Upper lobe of right lung (tissue), 1 donor: Measurements from ENCODE around the gene SLC9A7. TPM values are rescaled to one million over a fixed set of nuclear protein-coding genes. Genes with fewer than 3 reads are reported as not detected.

ENCODE experiments used
- ATAC-seq: fragments of 200-7000 bp; cut with Tn5 transposase; one replicate; pipeline ENCODE4 v1.9.1; 2020; ENCODE audit warnings: mild to moderate bottlenecking, moderate library complexity
- DNase-seq: peaks from one replicate; pipeline ENCODE4 v3.0.0-alpha.2; 2020
- H3K27ac ChIP-seq: fragments of 200-600 bp; one replicate; pipeline ENCODE4 v1.8.0; 2022
- H3K27me3 ChIP-seq: fragments of 200-600 bp; one replicate; pipeline ENCODE4 v1.8.0; 2022; ENCODE audit warnings: mild to moderate bottlenecking
- H3K36me3 ChIP-seq: fragments of 200-600 bp; one replicate; pipeline ENCODE4 v1.8.0; 2022
- H3K4me1 ChIP-seq: fragments of 200-600 bp; one replicate; pipeline ENCODE4 v1.8.0; 2022
- H3K4me3 ChIP-seq: fragments of 200-600 bp; one replicate; pipeline ENCODE4 v1.8.0; 2022; ENCODE audit warnings: mild to moderate bottlenecking
- H3K9me3 ChIP-seq: fragments of 200-600 bp; one replicate; pipeline ENCODE4 v1.8.0; 2022
- intact Hi-C: fragments of 100-400 bp; cut with DNase I; formaldehyde crosslinking; loops from one replicate; pipeline ENCODE4 v1.11.0; 2022
- total RNA-seq: library from RNA; stranded (reverse); fragmentation: NEBNext Ultra II Directional; extraction: Animal tissue kit (Norgen Biotek cat#: 25700); gene quantifications from one replicate; pipeline ENCODE4 v1.2.1, GENCODE V29; 2021
- TF ChIP-seq, protein P1 (sequence below): fragments of 200-600 bp; IDR thresholded peaks from one replicate; pipeline ENCODE4 v1.8.0; 2022; ENCODE audit warnings: antibody characterized with exemption
- donor health status: DM: no; HTN: yes; CAD: no; lungs with severe emphysema.

SLC9A7 gene
- total RNA-seq, 1 donor from 2014 or later = 8.8 TPM

DNA sequence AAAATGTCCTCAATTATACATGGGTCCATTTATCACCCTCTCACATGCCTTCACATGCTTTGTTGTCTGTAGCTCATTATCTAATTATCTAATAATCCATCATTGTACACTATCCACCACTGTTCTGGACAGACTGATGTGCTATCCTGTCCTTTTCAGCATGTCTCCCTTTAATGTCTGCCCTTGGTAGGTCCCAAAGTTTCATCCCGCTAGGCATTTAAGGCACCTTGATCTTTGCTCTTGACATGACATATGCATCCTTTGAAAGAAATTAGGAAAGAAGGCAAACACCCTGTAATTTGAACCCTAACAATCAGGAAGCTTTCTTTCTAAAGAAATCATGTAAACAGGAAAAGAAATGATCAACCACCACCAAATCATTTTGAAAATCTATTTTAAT, 179.7 kb downstream of the SLC9A7 start:
- DNase-seq (no peak), ATAC-seq (no peak)
- intact Hi-C loops = loop anchor here (10.0 kb wide), 1 partner anchor 66 kb away; no protein-coding TSS in a partner anchor
- H3K27me3 ChIP-seq = no peaks in the 10 kb centered on the region
- TF ChIP-seq, protein P1, sequence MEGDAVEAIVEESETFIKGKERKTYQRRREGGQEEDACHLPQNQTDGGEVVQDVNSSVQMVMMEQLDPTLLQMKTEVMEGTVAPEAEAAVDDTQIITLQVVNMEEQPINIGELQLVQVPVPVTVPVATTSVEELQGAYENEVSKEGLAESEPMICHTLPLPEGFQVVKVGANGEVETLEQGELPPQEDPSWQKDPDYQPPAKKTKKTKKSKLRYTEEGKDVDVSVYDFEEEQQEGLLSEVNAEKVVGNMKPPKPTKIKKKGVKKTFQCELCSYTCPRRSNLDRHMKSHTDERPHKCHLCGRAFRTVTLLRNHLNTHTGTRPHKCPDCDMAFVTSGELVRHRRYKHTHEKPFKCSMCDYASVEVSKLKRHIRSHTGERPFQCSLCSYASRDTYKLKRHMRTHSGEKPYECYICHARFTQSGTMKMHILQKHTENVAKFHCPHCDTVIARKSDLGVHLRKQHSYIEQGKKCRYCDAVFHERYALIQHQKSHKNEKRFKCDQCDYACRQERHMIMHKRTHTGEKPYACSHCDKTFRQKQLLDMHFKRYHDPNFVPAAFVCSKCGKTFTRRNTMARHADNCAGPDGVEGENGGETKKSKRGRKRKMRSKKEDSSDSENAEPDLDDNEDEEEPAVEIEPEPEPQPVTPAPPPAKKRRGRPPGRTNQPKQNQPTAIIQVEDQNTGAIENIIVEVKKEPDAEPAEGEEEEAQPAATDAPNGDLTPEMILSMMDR = no peak
- H3K27ac ChIP-seq = no peak overlapping the region
- H3K4me3 ChIP-seq = no peak overlapping the region
- peaks cover 5% of the 10 kb centered on the region for H3K4me1 ChIP-seq
- no peaks in the 10 kb centered on the region for H3K36me3 ChIP-seq
- no peaks in the 10 kb centered on the region for H3K9me3 ChIP-seq

DNA sequence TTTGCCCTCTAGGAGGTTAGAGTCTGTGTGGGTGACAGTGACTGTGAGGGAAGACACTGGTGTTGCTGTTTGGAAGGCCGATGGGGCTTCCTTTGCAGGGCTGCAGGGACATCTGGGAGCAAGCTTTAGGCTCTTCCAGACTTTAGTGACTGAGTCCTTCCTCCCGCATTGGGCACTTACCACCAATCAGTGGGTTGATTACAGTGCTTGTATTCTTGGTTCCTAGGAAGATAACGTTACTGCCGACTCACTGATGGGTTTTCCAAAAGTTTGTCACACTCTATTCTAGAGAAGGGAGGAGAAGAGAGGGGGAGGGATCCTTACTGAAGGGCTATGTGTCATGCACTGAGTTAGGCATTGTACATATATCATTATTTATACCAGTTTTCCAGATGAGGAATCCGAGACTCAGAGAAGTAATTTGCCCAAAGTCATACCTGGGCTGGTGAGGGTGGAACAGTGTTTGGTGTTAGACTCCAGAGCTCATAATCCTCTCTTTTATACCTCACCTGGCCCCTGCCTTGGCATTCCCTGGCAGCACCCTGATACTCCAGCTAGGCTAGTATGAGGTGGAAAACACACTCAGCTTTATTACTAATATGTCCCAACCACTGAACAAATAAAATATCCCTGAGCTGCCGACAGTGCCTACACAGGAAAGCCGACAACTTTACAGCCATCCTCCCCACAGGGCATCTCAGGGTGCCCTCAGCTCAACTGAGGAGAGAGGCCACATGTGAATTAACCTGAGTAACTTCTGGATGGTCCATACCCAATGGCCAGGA, 181.5 kb downstream of the SLC9A7 start:
- intact Hi-C loops = loop anchor here (10.0 kb wide), 1 partner anchor 67 kb away; no protein-coding TSS in a partner anchor
- Histone ChIP-seq H3K9me3 (no peaks in the 10 kb centered on the region), H3K27me3 (no peaks in the 10 kb centered on the region), H3K4me1 (peaks cover 3% of the 10 kb centered on the region), H3K27ac (no peak overlapping the region), H3K4me3 (peak overlapping the region; percentile 61), H3K36me3 (no peaks in the 10 kb centered on the region)
- DNase-seq = no peak
- no peak for ATAC-seq
- TF ChIP-seq, protein P1 = no peak

DNA sequence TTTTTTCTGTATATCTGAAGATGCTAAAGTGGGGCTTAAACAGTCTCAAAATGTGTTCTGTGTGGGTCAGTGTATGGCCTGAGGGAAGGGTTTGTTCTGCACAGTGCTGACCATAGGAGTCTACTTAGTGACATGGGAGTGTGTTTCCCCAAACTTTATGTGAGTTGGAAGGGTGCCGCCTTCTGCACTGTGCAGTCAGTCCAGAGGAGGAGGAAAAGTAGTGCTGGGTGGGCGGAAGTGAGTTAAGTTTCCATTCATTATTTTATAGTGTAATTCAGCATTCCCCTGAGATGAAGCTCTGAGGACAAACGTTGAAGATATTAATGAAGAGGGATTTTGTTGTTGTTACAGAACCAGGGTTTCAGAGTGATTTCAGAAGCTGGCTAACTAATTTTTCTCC, 182.5 kb downstream of the SLC9A7 start:
- Histone ChIP-seq H3K27me3 (no peaks in the 10 kb centered on the region), H3K9me3 (no peaks in the 10 kb centered on the region), H3K36me3 (no peaks in the 10 kb centered on the region), H3K4me1 (no peaks in the 10 kb centered on the region), H3K27ac (peak overlapping the region; percentile 30), H3K4me3 (peak overlapping the region; percentile 61)
- TF ChIP-seq, protein P1 = no peak
- DNase-seq (no peak), ATAC-seq (no peak)
- intact Hi-C loops = loop anchor here (10.0 kb wide), 1 partner anchor 68 kb away; no protein-coding TSS in a partner anchor

DNA sequence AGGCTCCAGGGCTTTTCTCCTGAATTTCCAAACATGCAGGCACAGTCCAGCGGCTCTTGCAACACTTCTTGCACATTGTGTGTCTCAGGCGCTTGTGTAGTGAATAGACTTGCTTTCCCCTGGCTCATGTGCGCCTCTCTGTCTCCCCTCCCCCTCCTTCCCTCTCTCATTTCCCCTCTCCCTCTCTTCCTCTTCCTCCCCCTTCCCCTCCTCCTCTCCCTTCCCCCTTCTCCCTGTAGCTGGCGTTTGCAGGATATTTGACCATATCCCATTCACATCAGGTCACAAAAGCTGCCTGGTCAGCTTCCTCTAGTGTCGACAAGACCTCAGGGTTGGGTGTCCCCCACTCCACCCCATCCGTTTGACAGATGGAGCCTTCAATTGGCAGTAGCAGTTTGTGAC, 182.9 kb downstream of the SLC9A7 start:
- Histone ChIP-seq H3K9me3 (no peaks in the 10 kb centered on the region), H3K27me3 (no peaks in the 10 kb centered on the region), H3K4me3 (peak overlapping the region; percentile 61), H3K36me3 (no peaks in the 10 kb centered on the region), H3K27ac (peak overlapping the region; percentile 11), H3K4me1 (no peaks in the 10 kb centered on the region)
- TF ChIP-seq, protein P1 = no peak
- DNase-seq (no peak), ATAC-seq (peak; percentile 5)
- intact Hi-C loops = loop anchor here (10.0 kb wide), 1 partner anchor 69 kb away; no protein-coding TSS in a partner anchor

DNA sequence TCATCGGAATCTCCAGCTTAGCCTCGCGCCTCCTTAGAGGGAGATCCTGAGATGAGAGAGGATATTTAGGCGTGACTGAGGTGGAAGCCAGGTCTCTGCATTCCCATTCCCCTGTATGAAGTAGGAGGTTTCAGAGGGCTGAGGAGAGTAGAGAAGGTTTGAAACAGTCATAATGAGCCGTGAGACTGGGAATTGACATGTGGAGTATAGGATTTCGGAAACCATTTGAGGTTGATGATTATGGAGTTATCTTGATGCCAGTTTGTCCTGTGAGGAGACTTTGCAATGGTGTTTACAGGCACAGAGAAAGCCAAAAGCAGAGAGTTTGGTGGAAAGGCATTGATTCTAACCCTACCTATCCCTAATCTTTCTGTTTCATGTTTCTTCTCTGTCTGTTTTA, 183.3 kb downstream of the SLC9A7 start:
- peak overlapping the region; percentile 61 for H3K4me3 ChIP-seq
- no peaks in the 10 kb centered on the region for H3K27me3 ChIP-seq
- H3K9me3 ChIP-seq = no peaks in the 10 kb centered on the region
- intact Hi-C loops = loop anchor here (10.0 kb wide), 1 partner anchor 69 kb away; no protein-coding TSS in a partner anchor
- H3K36me3 ChIP-seq = no peaks in the 10 kb centered on the region
- H3K4me1 ChIP-seq = no peaks in the 10 kb centered on the region
- TF ChIP-seq, protein P1 = no peak
- ATAC-seq (no peak), DNase-seq (no peak)
- H3K27ac ChIP-seq = peak overlapping the region; percentile 11
